ENCODE measurements around the gene INMT.

- TF ChIP-seq CTCF (IDR thresholded peaks at IDR 0.05; ENCODE audit: low read length) = no peak
- TF ChIP-seq EZH2 (optimal IDR thresholded peaks at IDR 0.05; ENCODE audit: low read depth, low read length) = no peak
- no peak for TF ChIP-seq EZH2phosphoT487 (IDR thresholded peaks at IDR 0.05; ENCODE audit: low read length)
Measured at GRCh38 chr7:30755384-30756154, 3.6 kb downstream of the INMT start.
